ENCODE results near the gene UBFD1.
"Not testable (repeated sequence)": the region's sequence is repeated elsewhere in the genome, so short reads cannot be mapped to it uniquely, and the experiment has no call there.

Gene UBFD1, protein sequence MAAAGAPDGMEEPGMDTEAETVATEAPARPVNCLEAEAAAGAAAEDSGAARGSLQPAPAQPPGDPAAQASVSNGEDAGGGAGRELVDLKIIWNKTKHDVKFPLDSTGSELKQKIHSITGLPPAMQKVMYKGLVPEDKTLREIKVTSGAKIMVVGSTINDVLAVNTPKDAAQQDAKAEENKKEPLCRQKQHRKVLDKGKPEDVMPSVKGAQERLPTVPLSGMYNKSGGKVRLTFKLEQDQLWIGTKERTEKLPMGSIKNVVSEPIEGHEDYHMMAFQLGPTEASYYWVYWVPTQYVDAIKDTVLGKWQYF

DNA sequence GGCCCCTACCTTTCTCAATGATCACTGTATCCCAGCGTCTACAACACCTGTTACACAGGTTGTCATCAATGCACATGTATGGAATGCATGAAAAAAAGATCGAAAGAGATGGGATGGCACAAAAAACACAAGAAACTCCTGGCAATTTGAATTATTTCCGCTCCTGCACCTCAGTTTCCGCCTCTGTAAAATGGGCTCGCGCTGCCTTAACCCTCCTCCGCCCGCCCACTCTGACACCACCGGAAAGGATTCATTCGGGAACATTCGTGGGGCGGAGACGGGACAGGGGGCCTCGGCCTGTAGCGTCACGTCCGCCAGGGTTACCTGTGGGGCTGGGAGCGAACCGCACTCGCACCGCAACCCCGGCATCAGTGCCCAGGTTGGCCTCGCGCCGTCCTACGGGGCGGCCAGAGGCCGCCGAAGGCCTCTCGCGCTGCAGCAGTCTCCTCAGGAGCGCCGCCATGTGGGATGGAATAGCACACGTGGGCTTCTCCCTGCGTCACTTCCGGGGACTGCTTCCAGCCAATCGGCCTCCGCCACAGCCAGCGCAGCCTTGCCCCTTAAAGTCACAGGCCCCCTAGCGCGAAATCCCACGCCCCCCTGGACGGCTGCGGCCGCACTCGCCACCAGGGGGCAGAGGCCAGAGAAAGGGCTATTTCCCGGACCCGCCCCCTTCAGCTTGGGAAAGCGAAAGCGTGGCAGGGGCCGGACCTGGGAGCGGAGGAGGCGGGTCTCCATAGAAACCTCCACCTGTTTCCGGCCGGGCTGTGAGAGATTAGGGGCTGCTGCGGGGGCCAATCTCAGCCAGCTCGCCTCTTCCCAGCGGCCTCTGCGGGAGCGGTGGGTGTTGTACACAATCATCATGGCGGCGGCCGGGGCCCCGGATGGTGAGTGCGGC lies at the start of gene UBFD1, which contains the start of gene EARS2:
Gene UBFD1 (plus strand): TSS at position 847 of the 898 bp plus-strand sequence. CDS start 16 bp downstream, at position 863.
Gene EARS2 (minus strand): TSS at position 470 of the 898 bp plus-strand sequence. CDS start 7 bp downstream, at position 463.
- DNase-seq = peak; percentile 100

DNA sequence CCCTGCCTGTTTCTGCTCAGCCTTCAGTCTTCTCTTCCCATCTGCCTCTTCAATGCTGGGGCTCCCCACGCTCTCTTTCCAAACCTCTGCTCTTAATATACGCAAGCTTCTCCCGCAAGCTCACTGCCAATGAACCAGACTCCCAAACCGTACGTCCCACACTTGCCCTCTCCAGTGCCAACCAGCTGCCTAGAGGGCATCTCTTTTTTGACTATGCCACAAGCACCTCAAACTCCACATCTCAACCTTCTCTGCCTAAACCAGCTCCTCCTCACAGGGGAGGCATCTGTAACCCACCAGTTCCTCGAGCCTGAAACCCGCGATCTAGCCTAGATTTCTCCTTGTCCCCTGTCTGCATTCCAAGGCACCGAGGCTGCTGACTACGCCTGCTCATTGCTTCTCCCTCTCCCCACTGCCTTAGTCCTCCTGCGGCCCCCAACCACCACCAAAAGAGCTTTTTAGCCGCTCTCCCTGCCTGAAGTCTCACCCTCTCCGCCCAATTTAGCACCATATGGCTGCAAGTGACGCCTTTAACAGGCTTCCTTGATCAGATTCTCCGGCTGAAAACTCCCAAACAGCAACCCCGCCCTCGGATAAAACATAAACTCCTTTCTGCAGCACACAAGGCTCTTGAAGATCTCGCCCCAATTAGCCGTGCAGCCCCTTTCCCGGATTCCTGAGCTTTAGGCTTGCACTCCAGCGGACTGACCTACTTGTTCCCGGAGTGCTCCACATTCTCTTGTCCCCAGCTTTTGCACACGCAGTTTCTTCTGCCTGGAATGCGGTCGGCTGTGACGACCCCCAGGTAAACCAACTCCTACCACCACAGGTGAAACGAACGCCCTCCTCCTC lies 48.7 kb upstream of the UBFD1 start:
- DNase-seq = peak; percentile 71

DNA sequence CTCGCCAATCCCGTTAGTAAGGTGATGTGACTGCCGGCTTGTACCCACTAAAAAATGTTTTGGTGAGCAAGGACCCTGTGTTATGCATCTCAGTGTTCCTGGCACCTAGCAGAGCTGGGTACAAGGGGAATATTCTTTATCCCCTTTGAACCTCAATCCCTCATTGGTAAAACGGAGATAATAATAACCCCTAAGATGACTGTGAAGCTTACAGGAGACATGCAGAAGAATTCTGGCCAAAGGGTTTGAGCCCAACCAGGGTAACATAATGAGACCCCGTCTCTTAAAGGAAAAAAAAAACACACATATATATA lies 48.1 kb upstream of the UBFD1 start:
- no peak for DNase-seq

DNA sequence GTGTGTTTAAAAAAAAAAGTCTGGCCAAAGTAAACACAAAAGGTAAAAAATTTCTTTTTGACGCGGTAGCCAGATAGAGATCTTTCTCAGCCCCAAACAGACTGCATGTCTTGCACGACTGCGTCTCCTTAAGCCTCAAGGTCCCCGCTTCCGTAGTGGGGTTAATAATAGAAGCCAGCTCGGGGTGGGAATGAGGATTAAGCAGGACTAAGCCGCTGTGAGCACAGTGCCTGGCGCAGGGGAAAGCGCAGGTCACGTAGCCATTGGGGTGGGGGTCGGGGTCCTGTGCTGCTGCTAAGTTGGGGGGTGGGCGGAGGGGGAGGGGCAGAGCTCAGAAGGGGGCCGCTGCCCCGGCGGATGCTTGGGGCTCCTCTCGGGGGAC lies 47.8 kb upstream of the UBFD1 start:
- peak; percentile 61 for DNase-seq

DNA sequence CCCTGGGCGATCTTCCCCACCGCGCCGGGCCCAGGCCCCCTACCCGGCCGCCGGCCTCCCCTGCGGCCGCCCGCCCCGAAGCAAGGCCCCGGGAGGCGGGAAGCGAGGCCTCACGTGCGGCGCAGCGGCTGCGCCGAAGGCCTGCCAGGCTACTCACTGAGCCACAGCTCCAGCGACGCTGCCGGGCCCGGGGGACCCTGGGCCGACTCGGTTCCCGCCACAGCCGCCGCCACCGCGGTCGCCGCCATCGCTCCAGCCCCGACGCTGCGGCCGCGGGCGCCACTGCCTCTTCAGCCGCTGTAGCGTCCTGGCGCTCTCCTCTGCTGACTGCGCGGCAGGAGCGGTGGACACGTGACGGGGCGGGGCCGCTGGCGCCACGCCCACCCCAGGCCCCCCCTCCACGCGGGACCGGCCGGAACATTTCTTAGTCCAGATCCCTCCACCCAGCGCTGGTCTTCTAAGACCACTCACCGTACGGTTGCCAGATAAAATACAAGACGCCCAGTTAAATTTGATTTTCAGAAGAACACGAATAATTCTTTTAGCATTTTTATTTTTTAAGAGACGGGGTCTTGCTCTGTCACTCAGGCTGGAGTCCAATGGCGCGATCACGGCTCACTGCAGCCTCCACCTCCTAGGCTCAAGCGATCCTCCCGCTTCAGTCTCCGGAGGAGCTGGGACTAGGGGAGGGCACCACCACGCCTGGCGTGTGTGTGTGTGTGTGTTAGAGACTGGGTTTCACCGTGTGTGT lies 47.2 kb upstream of the UBFD1 start, which contains the start of gene GGA2:
Gene GGA2 (minus strand): TSS at position 331 of the 751 bp plus-strand sequence. CDS start 83 bp downstream, at position 248.
- DNase-seq = peak; percentile 92

DNA sequence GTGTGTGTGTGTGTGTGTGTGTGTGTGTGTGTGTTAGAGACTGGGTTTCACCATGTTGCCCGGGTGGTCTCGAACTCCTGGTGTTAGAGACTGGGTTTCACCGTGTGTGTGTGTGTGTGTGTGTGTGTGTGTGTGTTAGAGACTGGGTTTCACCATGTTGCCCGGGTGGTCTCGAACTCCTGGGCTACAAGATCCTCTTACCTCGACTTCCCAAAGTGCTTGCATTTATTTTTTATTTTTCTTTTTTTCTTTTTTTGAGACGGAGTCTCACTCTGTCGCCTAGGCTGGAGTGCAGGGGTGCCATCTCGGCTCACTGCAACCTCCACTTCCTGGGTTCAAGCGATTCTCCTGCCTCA lies 46.6 kb upstream of the UBFD1 start:
- not testable (repeated sequence) for DNase-seq

DNA sequence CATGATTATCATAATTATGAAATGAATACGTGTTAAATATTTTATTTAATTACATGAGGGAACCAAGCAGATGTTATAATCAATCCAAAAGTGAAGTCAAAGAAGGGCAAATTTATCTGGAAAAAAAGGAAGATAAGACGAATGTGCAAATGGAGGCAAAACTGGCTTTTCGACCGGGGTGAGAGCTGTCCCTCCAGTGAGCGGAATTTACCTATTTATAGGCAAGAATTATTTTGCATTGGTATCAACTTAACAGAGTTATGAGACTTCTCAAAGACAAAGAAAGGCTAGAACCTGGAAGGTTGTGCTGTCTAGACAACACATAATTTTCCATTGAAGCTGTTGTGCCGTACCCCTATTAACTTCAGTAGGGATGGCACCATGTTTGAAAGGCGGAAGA lies 45.8 kb upstream of the UBFD1 start:
- no peak for DNase-seq

DNA sequence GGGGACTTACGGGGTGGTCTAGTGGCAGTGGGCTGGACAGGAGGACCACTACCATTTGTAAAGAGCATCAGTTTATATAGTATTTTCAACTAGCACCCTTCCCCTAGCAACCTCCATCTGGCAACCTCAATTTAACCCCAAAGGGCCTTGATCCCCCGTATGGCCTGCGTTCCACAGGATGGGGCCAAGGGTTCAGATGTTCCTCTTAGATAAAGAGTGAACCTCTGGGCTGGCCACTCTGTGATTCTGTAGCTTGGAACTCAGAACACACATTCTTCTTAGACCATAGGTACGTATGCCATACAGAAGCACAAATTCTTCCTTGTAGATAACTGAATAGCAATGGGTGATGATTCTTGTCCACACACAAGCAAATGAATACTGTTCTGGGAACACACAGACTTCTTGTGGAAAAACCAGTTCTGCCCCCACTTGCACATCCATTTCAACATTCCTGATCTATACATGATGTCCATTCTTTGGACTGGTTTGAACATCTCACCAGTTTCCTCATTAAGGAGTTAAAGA lies 45.3 kb upstream of the UBFD1 start:
- no peak for DNase-seq

DNA sequence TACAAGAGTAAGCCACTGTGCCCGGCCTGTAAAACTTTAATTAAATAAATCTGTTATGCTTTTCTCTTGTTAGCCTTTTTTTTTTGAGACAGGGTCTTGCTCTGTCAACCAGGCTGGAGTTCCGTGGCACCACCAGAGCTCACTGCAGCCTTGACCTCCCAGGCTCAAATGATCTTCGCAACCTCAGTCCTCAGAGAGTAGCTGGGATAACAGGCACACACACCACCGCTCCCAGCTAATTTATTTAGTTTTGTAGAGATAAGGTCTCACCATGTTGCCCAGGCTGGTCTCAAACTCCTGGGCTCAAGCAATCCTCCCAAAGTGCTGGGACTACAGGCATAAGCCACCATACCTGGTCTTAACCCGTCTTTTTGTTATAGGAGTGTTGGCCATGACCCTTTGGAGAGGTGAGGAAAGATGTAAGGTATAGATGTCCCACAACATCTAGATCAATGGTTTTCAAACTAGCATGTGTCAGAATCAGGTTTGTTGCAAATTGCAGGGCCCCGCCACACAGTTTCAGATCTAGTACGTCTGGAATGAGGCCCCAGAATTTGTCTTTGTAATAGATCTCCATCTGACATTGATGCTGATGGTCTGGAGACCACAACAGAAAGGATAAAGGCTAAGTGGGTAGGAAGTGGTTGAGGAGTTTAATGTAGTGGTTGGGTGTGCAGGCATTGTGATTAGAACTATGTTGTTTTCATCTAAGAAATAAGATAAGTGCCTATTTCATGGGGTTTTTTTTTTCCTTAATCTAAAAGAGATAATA lies 43.0 kb upstream of the UBFD1 start:
- no peak for DNase-seq

DNA sequence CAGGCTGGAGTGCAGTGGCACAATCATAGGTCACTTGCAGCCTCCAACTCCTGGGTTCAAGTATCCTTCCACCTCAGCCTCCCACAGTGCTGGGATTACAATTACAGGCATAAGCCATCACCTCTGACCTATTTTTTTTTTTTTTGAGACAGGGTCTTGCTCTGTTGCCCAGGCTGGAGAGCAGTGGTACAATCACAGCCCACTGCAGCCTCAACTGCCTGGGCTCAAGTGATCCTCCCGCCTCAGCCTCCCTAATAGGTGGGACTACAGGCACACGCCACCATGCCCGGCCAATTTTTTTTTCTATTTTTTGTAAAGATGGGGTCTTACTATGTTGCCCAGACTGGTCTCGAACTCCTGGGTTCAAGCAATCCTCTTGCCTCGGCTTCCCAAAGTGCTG lies 41.6 kb upstream of the UBFD1 start:
- DNase-seq = no peak

DNA sequence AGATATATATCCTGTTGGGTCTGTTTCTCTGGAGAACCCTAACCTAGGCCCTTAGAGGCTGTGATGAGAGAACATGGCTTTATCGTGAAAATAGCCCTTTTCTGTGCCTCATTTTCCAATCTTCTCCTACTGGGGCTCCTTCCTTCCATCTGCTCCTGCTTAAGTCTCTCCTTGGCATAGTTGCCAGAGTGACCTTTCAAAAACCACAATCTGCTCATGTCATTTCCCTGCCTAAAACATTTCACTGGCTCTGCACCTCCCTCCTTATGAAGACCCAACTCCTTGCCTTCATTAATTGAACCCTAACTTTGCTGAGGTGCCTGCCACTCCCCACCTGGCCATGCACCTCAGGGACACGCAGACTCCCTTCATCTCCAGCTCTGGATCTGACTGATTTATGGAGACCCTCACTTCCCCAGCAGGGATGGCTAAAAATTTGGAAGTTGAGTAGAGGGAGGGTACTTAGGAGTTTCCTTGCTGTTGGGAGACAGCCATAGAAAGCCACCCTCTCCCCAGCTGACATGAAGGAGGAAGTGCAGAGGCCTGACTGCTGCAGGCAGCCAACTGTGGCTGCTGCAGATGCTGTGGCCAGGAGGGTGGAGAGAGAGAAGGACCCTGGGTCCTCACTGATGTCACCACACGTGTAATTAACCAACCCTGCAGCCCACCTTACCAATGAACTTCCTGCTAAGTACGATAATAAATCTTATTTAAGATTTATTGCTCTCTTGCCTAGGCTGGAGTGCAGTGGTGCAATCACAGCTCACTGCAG lies 41.0 kb upstream of the UBFD1 start:
- DNase-seq = no peak

DNA sequence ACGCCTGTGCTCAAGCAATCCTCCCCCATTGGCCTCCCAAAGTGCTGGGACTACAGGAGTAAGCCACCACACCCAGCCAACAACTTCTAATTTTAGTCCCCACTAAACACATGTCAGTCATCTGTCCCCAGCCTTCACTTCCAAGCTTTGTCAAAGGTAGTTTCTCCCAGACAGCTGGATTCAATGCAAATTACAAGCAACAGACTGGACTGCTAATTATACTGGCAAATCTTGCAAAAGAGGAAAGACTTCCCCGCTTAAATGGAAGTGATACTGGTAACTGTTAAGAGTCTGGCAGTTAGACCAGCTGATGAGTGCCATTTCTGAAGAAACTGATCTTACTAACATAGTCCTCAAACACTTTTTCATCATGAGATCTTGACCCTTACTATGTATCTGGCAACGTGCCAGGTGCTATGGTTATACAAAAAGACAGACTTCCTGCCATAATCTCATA lies 39.1 kb upstream of the UBFD1 start:
- DNase-seq = no peak

DNA sequence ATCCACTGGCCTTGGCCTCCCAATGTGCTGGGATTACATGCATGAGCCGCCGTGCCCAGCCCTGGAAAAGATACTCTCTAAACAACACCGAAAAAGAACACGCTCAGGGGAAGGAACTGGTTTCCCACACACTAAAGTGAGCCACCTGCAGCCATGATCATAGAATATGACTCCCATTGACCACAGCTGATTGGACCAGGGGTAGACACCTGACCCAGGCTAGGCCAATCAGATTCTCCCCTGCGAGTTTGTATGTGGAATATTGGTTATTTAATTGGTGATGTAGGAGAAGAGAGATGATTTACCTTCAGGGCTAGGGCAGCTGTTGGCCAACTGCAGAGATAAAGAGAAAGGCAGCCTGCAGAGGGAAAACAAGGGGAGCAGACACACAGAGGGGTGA lies 38.2 kb upstream of the UBFD1 start:
- DNase-seq = no peak

DNA sequence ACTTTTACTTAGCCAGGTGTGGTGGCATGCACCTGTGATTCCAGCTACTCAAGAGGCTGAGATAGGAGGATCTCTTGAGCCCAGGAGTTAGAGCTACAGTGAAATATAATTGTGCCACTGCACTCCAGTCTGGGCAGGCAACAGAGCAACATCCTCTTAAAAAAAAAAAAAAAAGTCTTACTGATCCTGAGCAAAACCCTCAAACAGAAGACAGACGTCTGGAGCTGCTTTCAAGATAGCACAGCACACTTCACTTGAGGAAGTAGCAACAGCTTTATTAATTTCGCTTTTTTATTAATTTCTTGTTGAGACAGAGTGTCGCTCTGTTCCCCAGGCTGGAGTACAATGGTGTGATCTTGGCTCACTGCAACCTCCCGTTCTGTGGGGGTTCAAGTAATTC lies 37.0 kb upstream of the UBFD1 start:
- DNase-seq = no peak

DNA sequence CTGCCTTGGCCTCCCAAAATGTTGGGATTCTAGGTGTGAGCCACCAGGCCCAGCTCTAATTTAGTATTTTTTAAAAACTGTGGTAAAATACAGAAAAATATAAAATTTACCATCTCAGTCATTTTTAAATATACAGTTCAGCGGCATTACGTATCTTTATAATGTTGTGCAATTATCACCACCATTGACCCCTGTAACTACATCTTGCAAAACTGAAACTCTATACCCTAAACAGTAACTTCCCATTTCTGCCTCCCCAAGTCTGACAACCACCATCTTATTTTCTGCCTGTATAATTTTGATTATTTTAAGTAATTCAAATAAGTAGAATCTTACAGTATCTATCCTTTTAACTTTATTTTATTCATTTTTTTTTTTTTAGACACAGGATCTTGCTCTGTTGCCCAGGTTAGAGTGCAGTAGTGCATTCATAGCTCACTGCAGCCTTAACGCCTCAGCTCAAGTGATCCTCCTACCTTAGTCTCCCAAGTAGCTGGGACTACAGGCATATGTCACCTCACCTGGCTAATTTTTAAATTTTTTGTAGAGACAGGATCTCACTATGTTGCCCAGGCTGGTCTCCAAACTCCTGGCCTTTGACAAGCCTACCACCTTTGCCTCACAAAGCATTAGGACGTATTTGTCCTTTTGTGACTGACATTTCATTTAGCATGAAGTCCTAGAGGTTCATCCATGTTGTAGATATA lies 36.3 kb upstream of the UBFD1 start:
- no peak for DNase-seq

DNA sequence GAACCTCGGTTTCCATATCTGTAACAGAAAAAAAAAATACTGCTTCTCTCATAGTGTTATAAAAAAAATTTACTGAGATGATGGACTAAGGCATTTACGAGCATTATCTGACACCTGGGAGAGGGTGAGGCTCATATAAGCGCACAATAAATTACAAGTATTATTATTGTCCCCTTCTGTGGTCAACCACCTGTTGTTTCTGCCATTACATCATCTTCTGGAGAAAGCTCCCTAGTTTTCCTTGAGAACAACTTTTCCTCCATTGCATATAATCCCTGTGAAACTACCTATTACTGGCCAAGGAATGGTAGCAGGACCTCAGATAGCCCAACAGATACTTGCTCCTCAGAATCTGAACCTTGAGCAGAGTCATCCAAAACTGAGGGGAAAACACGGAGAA lies 35.6 kb upstream of the UBFD1 start:
- DNase-seq = no peak

DNA sequence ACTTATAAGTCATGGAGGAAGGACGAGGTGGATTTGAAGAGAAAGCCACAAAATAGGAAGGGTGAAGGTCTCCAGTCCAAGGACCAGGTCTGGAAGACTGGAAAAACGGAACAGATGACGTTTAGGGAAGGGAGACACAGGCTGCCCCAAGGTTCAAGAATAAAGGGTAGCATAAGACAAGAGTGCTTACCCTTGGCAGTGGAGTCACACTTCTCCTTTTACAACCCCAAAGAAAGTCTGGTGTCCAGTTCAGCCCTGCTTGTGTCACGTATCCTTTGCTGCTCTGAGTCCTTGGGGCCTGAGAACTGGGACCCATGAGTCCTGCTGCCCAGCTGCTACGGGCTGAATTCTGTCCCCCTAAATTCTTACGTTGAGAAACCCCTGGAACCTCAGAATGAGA lies 34.2 kb upstream of the UBFD1 start:
- no peak for DNase-seq

DNA sequence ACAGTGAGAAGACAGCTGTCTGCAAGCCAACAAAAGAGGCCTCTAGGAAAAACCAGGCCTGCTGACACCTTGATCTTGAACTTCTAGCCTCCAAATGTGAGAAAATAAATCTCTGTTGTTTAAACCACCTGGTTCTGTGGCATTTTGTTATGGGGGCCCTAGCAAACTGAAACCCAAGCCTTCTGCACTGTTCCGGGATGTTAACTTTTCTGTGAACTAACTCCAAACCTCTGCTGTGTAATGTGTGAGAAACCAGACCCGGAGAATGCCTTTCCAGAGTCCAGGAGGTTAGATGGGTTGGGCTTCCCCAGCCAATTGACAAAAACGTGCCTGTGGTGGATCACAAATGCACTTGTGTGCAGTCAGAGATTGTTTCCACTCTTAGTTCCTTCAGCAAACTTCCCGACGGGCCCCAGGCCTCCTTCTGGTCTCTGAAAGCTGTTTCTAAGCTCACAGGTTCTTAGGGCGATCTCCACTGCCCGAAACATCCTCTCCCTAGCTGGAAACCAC lies 33.6 kb upstream of the UBFD1 start:
- DNase-seq = no peak

DNA sequence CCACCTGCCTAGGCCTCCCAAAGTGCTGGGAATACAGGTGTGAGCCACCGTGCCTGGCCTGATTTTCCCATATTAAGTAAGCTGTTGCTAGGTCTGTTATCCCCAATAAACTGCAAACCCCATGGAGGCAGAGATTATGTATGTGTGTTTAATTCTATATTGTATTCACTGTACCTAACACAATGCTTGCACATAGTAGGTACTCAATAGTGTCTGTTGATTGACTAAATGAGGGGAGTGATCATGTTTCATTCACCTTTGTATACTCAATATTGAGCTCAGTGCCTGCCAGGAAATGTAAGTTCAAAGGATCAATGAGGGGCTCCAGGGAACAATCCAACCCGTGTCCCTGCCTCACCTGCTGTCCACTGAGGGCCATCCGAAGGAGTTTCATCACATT lies 32.6 kb upstream of the UBFD1 start:
- DNase-seq = no peak
